Mucosa of rectum (tissue), 2 donors: ENCODE data around the gene MYO3B.

ENCODE experiments used
- H3K27ac ChIP-seq, 2 donors: one replicate each; pipeline ENCODE4 v1.7.0; 2013; ENCODE audit warnings: inconsistent platforms in 2 of 2, low read depth in 2 of 2, low read length in 2 of 2
- H3K27me3 ChIP-seq, 2 donors: one replicate each; pipeline ENCODE4 v1.7.0; 2013; ENCODE audit warnings: low read length in 2 of 2; ENCODE audit not compliant: control insufficient read depth in 2 of 2, insufficient read depth in 2 of 2
- H3K36me3 ChIP-seq, 2 donors: one replicate each; pipeline ENCODE4 v1.7.0; 2013; ENCODE audit warnings: low read length in 2 of 2; ENCODE audit not compliant: control insufficient read depth in 2 of 2, insufficient read depth in 2 of 2
- H3K4me1 ChIP-seq, 2 donors: one replicate each; pipeline ENCODE4 v1.7.0; 2013; ENCODE audit warnings: low read length in 2 of 2, mild to moderate bottlenecking in 1 of 2; ENCODE audit not compliant: control insufficient read depth in 2 of 2, insufficient read depth in 2 of 2
- H3K4me3 ChIP-seq, 2 donors: one replicate each; pipeline ENCODE4 v1.7.0; 2013; ENCODE audit warnings: low read length in 2 of 2
- H3K9ac ChIP-seq, 2 donors: one replicate each; pipeline ENCODE4 v1.7.0; 2013; ENCODE audit warnings: low read length in 2 of 2, low read depth in 1 of 2, mild to moderate bottlenecking in 1 of 2
- H3K9me3 ChIP-seq, 2 donors: one replicate each; pipeline ENCODE4 v1.7.0; 2013; ENCODE audit warnings: low read length in 2 of 2; ENCODE audit not compliant: control insufficient read depth in 2 of 2
- donor health status: healthy.
- donor health status: Normal muscosa, but diverticular disease.

Gene MYO3B

DNA sequence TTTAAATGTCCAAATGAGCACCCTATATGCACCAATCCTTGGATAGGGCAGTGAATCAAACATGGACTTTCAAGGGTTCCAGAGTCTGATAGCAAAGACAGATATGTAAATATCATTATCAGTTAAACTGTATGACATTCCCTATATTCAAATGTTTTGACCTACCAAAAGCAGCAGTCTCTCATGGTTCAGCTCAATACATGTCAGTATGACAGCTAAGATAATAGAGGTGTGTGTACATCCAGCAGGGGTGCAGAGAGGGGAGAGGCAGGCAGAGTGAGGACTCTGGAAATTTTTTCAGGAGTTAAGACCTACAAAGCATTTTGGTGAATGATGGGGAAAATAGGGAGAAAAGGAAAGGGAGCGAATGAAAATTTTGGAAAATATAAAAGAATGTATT lies 106.3 kb downstream of the MYO3B start:
- no peaks in the 10 kb centered on the region for H3K36me3 ChIP-seq
- no peaks in the 10 kb centered on the region for H3K9me3 ChIP-seq
- no peak overlapping the region for H3K4me3 ChIP-seq
- no peaks in the 10 kb centered on the region for H3K4me1 ChIP-seq
- no peak overlapping the region for H3K9ac ChIP-seq
- H3K27me3 ChIP-seq: no peaks in the 10 kb centered on the region
- H3K27ac ChIP-seq: no peak overlapping the region

DNA sequence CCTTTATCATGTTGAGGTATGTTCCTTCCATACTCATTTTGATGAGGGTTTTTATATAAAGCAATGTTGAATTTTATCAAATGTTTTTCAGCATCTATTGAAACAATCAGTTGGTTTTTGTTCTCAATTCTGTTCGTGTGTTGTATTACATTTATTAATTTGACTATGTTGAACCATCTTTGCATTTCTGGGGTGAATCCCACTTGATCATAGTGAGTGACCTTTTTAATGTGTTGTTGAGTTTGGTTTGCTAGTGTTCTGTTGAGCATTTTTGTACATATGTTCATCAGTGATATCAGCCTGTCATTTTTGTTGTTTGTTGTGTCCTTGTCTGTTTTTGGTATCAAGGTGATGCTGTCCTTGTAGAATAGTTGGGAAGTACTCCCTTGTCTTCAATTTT lies 110.9 kb downstream of the MYO3B start:
- no peak overlapping the region for H3K9ac ChIP-seq
- peaks cover 0 to 3% of the 10 kb centered on the region in 2 donors for H3K27me3 ChIP-seq
- H3K36me3 ChIP-seq: no peaks in the 10 kb centered on the region
- no peaks in the 10 kb centered on the region for H3K4me1 ChIP-seq
- no peak overlapping the region for H3K27ac ChIP-seq
- H3K9me3 ChIP-seq: no peaks in the 10 kb centered on the region
- H3K4me3 ChIP-seq: no peak overlapping the region

DNA sequence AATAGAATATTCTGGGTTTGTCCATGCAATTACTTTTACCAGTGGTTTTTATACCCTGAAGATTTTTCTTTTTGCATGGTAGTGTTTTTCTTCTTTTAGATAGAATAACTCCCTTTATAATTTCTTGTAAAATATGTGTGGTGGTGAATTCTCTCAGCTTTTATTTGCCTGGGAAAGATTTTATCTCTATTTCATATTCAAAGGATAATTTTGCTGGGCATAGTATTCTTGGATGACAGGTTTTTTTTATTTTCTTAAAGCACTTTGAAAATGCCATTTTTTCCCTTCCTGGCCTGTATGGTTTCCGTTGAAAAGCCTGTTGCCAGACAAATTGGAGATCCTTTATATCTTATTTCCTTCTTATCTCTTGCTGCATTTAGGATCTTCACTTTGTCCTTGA lies 113.5 kb downstream of the MYO3B start:
- no peaks in the 10 kb centered on the region for H3K4me1 ChIP-seq
- H3K36me3 ChIP-seq: no peaks in the 10 kb centered on the region
- H3K27ac ChIP-seq: no peak overlapping the region
- no peak overlapping the region for H3K4me3 ChIP-seq
- H3K27me3 ChIP-seq: peaks cover 0 to 3% of the 10 kb centered on the region in 2 donors
- H3K9ac ChIP-seq: no peak overlapping the region
- H3K9me3 ChIP-seq: no peaks in the 10 kb centered on the region

DNA sequence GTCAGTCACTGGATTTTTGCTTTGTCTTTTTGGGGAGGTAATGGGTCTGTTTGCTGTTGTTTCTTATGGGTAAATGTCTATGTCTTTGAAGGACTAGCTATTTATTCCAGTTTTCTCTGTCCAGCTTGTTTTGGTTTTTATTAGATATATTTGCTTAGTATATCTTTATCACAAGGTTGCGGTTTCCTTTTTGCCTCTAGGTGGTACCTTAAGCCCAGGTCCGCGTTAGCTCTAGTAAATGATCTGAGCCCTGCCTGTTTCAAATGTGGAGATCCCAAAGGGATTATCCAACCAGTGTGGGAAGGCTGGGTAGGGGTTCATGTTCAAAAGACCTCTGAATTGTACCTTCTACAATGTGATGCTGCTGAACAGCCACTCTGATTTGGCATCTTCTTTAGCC lies 114.5 kb downstream of the MYO3B start:
- H3K4me1 ChIP-seq: no peaks in the 10 kb centered on the region
- peaks cover 0 to 3% of the 10 kb centered on the region in 2 donors for H3K27me3 ChIP-seq
- no peak overlapping the region for H3K4me3 ChIP-seq
- no peak overlapping the region for H3K27ac ChIP-seq
- H3K9ac ChIP-seq: no peak overlapping the region
- H3K9me3 ChIP-seq: no peaks in the 10 kb centered on the region
- H3K36me3 ChIP-seq: no peaks in the 10 kb centered on the region

DNA sequence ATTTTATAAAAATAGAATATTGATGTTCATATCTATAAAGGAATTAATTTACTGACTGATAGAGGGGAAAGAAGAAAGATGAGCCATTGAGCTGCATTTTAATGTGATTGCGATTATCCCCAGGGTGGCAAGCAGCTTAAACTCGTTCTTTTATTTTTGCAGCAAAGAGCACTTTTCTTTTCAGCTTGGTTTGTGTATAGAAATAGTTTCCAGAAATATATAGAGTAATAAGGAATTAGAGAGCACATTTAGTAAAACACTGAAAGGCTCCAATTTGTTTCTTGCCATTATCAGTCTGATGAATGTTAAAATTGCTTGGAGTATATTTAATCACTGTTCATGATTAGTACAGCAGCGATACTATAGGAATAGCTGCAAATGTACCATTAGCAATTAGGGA lies 119.5 kb downstream of the MYO3B start:
- Histone ChIP-seq H3K4me3 (no peak overlapping the region), H3K4me1 (no peaks in the 10 kb centered on the region), H3K9me3 (no peaks in the 10 kb centered on the region), H3K27me3 (peaks cover 0 to 3% of the 10 kb centered on the region in 2 donors), H3K9ac (no peak overlapping the region), H3K27ac (no peak overlapping the region), H3K36me3 (no peaks in the 10 kb centered on the region)

DNA sequence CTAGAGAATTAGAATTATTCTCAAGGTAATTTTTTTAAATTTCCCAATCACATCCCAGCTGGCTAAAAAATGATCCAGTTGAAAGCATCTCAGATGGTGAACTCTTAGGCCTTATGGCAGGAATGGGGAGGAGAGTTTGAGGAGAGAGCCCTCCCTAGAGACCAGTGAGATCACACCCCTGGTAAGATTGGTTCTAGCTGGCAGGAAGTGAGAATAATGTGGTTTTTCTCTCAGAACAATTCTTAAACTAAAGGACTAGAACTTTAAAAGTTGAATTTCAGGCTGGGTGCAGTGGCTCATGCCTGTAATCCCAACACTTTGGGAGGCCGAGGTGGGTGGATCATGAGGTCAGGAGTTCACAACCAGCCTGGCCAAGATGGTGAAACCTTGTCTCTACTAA lies 120.2 kb downstream of the MYO3B start:
- no peaks in the 10 kb centered on the region for H3K4me1 ChIP-seq
- no peak overlapping the region for H3K27ac ChIP-seq
- peaks cover 0 to 3% of the 10 kb centered on the region in 2 donors for H3K27me3 ChIP-seq

DNA sequence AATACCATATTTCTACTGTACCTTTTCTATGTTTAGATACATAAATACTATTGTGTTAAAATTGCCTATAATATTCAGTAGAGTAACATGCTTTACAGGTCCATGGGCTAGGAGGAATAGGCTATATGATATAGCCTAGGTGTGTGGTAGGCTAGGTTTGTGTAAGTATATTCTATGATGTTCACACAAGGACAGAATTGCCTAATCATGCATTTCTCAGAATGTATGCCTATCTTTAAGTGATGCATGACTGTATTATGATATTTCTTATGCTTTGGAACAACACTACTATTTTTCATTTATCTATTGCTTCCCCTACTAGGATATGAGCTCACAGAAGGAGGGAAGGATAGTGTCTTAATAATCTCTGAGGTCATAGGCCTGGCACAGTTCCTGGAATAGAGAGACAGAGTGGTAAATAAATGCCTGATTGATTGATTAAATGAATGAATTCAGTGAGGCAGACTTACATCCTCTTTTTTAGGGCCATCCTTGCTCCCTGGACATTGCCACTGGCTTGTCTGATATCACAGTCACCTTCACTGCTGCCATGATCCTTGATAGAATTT lies 121.0 kb downstream of the MYO3B start:
- Histone ChIP-seq H3K9ac (no peak overlapping the region), H3K36me3 (no peaks in the 10 kb centered on the region), H3K27me3 (no peaks in the 10 kb centered on the region), H3K27ac (no peak overlapping the region), H3K4me3 (no peak overlapping the region), H3K9me3 (no peaks in the 10 kb centered on the region), H3K4me1 (no peaks in the 10 kb centered on the region)

More for the DNA sequence above, 120.2 kb downstream of the MYO3B start:
- Histone ChIP-seq H3K4me3 (no peak overlapping the region), H3K36me3 (no peaks in the 10 kb centered on the region), H3K9ac (no peak overlapping the region), H3K9me3 (no peaks in the 10 kb centered on the region)

DNA sequence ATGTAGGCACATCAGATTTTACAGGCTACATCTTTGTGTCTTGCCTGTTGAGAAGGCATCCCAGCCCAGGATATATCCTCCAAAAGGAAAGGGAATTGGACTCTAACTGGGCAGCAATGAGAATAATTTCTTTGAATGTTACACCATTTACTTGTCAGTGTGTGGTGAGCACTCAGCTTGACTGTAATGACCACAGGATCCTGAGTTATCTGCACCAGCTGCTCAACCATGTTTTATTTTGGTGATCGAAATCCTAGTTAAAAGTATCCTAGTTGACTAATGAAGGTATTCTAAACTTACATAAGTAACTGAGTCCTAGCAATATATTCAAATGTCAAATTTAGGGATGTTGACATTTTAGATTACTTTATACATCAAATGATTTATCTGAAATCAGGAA lies 123.0 kb downstream of the MYO3B start:
- no peaks in the 10 kb centered on the region for H3K36me3 ChIP-seq
- H3K9me3 ChIP-seq: no peaks in the 10 kb centered on the region
- peaks cover 0 to 2% of the 10 kb centered on the region in 2 donors for H3K4me1 ChIP-seq
- no peaks in the 10 kb centered on the region for H3K27me3 ChIP-seq
- H3K9ac ChIP-seq: no peak overlapping the region
- no peak overlapping the region for H3K4me3 ChIP-seq
- no peak overlapping the region for H3K27ac ChIP-seq

DNA sequence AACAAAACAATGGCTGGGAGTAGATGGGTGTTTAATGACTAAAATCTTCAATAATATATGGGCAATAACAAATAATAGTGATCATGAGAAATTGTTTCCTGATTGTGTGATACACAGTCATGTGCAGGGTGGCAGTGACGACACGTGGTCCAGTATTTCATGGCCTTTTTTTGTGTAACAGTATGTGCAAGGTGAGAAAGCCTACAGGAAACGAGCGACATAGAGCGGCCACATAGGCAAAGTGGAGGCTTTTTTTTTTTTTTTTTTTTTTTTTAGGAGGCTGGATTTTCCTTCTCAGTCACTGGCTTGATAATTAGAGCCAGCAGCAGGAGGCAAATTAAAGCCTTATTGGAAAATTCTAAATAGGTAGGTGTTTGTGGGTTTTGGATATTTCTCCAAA lies 123.7 kb downstream of the MYO3B start:
- Histone ChIP-seq H3K27me3 (no peaks in the 10 kb centered on the region), H3K4me3 (no peak overlapping the region), H3K9me3 (no peaks in the 10 kb centered on the region), H3K4me1 (peaks cover 4 to 8% of the 10 kb centered on the region in 2 donors), H3K27ac (no peak overlapping the region), H3K36me3 (no peaks in the 10 kb centered on the region), H3K9ac (no peak overlapping the region)

DNA sequence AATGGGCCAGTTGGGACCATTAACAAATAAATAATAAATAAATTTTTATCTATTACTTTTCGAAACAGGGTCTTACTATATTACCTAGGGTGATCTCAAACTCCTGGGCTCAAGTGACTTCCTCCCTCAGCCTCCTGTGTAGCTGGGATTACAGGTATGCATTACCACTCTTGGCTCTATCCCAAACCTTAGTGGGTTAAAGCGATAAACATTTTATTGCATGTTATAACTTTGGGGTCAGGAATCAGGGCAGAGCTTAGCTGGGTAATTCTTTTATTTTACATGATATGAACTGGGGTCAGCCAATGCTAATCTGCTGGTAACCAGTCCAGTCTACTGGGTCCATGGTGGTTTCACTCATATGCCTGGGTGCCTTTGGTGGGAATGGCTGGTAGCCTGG lies 127.8 kb downstream of the MYO3B start:
- Histone ChIP-seq H3K4me3 (no peak overlapping the region), H3K9ac (no peak overlapping the region), H3K27me3 (no peaks in the 10 kb centered on the region), H3K4me1 (peaks cover 4 to 17% of the 10 kb centered on the region in 2 donors), H3K36me3 (no peaks in the 10 kb centered on the region), H3K27ac (no peak overlapping the region), H3K9me3 (no peaks in the 10 kb centered on the region)
